T-helper 1 cell treated with Interleukin-12 subunit alpha and Interleukin-12 subunit beta and Interleukin-4 antibody, amounts not matched to agents 30 μg/mL and 1 μg/mL, for 36 hours (primary cell): ENCODE results near the gene GCHFR.

Experiments
- H3K27ac Mint-ChIP-seq: one replicate; pipeline ENCODE4 v1.8.0; 2021; ENCODE audit warnings: mild to moderate bottlenecking, mixed read lengths
- H3K27me3 Mint-ChIP-seq: one replicate; pipeline ENCODE4 v1.8.0; 2021; ENCODE audit warnings: low read depth, mixed read lengths
- H3K36me3 Mint-ChIP-seq: one replicate; pipeline ENCODE4 v1.8.0; 2021; ENCODE audit warnings: low read depth, mixed read lengths
- H3K4me1 Mint-ChIP-seq: one replicate; pipeline ENCODE4 v1.8.0; 2021; ENCODE audit warnings: low read depth, mixed read lengths
- H3K4me3 Mint-ChIP-seq: one replicate; pipeline ENCODE4 v1.8.0; 2021; ENCODE audit warnings: mild to moderate bottlenecking, moderate library complexity, mixed read lengths
- H3K9me3 Mint-ChIP-seq: one replicate; pipeline ENCODE4 v1.8.0; 2021; ENCODE audit warnings: mixed read lengths

GCHFR gene

DNA sequence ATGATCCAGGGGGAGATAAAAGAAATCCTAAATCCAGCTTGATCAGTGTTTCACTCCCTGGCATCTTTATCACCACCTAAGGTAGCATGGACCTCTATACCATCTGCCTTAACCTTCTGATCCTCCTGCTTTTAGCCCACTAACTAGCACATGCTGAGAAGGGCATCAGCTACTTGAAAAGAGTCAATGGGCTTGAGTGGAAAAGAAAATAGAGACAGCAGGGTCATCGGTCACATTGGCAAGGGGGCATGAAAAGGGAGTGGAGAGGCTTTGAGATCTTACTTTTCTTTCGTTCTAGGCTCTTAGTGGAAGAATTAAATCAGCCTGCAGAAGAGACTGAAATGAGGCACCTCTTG is 42.8 kb downstream of the GCHFR start:
- no peaks in the 10 kb centered on the region for H3K9me3 Mint-ChIP-seq
- no peaks in the 10 kb centered on the region for H3K27me3 Mint-ChIP-seq
- peak overlapping the region; percentile 93 for H3K4me3 Mint-ChIP-seq
- H3K27ac Mint-ChIP-seq = peak overlapping the region; percentile 97
- peaks cover 9% of the 10 kb centered on the region for H3K36me3 Mint-ChIP-seq
- peaks cover 17% of the 10 kb centered on the region for H3K4me1 Mint-ChIP-seq

DNA sequence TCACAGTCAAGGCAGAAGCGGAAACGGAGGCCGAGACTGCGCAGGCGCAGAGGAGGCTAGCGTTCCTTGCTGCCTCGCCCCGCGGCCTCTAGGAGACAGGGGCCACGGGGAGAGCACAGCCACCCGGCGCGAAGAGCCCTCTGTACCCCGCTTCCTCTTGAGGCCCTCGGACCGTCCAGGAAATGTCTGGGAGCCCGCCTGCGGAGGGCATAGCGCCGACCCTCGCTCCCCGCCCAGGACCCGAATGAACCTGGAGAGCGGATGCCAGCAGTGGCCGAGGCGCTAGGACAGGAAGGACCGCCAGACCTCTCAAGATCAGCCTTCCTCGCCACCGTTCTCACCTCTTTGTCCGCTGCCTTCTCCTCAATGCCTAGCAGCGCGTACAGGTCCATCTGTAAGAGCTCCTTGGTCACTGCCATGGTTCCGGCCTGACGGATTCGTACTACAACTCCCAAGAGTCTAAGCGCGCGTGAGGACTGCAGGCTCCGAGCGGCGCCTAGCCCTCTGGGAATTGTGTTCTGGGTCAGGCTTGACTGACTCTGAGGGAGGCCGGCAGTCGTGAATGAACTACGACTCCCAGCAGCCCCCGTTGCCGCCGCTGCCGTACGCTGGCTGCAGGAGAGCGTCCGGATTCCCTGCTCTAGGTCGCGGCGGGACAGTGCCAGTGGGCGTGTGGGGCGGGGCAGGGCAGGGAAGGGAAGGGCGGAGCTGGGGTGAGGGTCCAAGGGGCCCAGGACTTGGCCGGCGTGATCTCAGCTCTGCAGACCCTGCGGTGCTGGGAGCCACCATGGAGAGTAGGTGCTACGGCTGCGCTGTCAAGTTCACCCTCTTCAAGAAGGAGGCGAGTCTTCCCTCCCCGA is 43.4 kb downstream of the GCHFR start, which contains the start of the genes DNAJC17 and ZFYVE19:
DNAJC17 (minus strand) TSS at position 446 of the 860 bp plus-strand sequence; CDS start at position 419, 27 bp downstream.
ZFYVE19 (plus strand) TSS at position 62 of the 860 bp plus-strand sequence; CDS start at position 563, 501 bp downstream.
- peak within 1 kb of the TSS; percentile 97 for H3K27ac Mint-ChIP-seq
- peak within 1 kb of the TSS; percentile 93 for H3K4me3 Mint-ChIP-seq
- H3K27me3 Mint-ChIP-seq = no peaks in the 10 kb centered on the region
- no peaks in the 10 kb centered on the region for H3K9me3 Mint-ChIP-seq
- peaks cover 15% of the 10 kb centered on the region for H3K4me1 Mint-ChIP-seq
- H3K36me3 Mint-ChIP-seq = peaks cover 6% of the 10 kb centered on the region

DNA sequence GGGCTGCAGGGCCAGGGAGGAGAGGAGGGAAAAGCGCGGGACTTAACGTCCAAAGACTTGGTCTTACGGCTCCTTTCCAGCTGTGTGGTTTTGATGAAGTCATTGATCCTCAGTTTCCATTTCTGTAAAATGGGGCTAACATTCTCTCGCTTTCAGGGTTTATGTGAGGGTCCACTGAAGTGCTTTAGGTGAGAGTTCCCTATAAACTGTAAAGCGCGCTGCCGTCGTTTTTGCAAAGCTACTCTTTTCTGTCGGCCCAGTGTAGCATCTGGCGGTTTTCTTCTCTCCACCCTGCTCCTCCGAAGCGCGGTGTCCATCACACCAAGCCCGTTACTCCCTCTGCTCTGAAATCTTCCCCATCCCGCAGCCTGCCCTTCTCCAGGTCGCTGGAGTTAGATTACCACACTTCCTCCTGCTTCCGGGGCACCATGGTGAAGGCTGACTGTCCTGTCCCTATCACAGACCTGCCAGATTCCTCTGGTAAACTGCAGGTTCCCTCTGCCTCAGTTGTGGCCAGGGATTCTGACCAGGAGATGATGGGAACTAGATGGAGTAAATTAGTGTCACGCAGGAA is 44.1 kb downstream of the GCHFR start:
- peak overlapping the region; percentile 93 for H3K4me3 Mint-ChIP-seq
- peaks cover 8% of the 10 kb centered on the region for H3K36me3 Mint-ChIP-seq
- no peaks in the 10 kb centered on the region for H3K27me3 Mint-ChIP-seq
- no peaks in the 10 kb centered on the region for H3K9me3 Mint-ChIP-seq
- peak overlapping the region; percentile 7 for H3K27ac Mint-ChIP-seq
- H3K4me1 Mint-ChIP-seq = peaks cover 15% of the 10 kb centered on the region

DNA sequence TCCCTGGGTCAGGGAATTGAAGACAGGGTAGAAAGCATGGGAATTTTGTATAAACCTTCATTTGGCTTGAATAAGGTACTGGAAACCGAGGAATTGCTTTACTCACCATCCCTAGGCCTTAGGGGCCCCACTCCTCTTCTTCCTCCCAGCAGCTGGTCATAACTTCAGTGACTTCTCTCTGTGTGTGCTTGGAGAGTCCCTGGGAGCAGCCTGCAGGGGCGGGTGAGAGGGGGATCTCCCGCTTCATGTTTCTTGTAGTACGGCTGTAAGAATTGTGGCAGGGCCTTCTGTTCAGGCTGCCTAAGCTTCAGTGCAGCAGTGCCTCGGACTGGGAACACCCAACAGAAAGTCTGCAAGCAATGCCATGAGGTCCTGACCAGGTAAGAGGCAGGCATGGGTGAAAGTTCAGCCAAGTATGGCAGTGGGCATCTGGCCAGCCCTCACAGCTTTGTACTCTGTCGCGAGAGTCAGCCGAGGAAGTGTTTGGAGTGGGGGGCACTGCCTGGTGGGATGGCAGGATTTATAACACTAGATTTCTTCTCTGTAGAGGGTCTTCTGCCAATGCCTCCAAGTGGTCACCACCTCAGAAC is 45.1 kb downstream of the GCHFR start:
- no peaks in the 10 kb centered on the region for H3K9me3 Mint-ChIP-seq
- peak overlapping the region; percentile 93 for H3K4me3 Mint-ChIP-seq
- peaks cover 15% of the 10 kb centered on the region for H3K4me1 Mint-ChIP-seq
- H3K27ac Mint-ChIP-seq = no peak overlapping the region
- H3K36me3 Mint-ChIP-seq = peaks cover 11% of the 10 kb centered on the region
- H3K27me3 Mint-ChIP-seq = no peaks in the 10 kb centered on the region

DNA sequence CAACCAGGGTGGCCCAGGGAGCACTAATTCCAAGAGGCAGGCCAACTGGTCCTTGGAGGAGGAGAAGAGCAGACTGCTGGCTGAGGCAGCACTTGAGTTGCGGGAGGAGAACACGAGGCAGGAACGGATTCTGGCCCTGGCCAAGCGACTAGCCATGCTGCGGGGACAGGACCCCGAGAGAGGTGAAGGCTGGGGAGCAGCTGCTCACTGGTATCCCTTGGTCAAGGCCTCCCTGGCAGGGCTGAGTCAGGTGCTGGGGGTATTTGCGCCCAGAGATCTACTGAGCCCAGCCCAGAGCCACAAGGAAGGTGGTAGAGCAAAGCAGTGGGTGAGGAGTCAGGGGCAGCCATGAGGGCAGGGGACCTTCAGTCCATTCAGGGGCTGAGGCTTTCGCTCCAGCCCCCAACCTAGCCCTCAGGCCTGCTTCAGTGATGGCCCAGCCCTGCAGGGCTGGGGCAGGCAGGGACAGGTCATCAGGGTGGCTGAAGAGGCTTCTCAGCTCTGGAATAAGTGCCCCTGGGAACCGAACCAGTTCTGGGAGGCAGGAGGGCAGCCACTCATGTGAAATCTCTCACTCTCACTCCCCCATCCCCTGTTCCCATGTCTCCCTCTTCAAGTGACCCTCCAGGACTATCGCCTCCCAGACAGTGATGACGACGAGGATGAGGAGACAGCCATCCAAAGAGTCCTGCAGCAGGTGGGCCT is 49.0 kb downstream of the GCHFR start:
- Mint-ChIP-seq H3K27ac (no peak overlapping the region), H3K36me3 (peaks cover 15% of the 10 kb centered on the region), H3K27me3 (no peaks in the 10 kb centered on the region), H3K4me3 (no peak overlapping the region), H3K9me3 (no peaks in the 10 kb centered on the region), H3K4me1 (peaks cover 9% of the 10 kb centered on the region)

DNA sequence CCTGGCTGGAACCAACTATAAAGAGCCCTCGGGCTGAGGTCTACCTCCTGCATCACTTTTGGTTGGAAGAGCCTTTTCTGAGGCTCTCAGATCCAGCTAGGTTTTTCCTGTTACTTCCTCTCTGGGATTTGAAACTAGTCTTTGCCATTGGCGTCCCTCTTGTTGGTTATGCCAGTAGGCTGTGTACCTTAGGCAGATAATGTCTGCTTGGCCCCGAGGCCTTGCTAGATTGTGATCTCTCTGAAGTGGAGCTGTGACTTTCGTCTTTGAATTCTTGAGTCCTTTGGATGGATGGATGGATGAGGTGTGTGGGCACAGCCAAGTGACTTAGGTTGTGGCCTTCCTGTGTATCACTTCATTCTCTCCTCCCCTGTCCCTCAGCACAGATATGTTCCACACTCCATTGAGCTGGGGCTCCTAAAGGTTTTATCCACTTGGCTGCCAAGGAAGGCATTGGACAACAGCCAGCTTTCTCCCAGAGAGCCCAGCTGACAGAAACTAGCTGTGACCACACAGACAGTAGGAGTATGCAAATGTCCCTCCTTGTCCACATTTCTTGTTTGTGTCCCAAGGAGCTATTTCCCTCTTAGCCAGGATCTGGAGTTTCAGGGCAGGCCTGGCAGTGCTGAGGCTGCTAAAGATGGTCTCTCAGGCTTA is 51.3 kb downstream of the GCHFR start:
- H3K4me1 Mint-ChIP-seq = no peaks in the 10 kb centered on the region
- H3K27ac Mint-ChIP-seq = no peak overlapping the region
- peaks cover 4% of the 10 kb centered on the region for H3K27me3 Mint-ChIP-seq
- H3K4me3 Mint-ChIP-seq = no peak overlapping the region
- peaks cover 13% of the 10 kb centered on the region for H3K36me3 Mint-ChIP-seq
- no peaks in the 10 kb centered on the region for H3K9me3 Mint-ChIP-seq
